ENCODE data around the gene SPN.
A peak's percentile ranks its signal among the peaks of the same experiment; 100 is the strongest.

Gene SPN

DNA sequence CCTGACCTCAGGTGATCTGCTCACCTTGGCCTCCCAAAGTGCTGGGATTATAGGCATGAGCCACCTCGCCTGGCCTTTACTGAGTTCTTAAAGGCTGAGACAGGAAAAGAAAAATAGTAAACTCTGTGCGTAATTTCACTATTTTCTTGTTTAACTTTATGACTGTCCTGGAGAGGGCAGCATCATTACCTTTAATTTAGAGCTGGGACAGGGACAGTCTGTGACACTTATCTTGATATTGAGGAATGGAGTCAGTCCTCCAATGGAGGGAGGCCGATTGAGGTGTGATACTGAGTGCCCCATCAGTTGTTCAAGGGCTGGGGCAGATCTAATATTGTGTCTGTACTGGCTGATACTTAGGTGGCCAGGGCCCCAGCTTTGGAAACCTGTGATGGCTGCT, 21.5 kb upstream of the SPN start:
- TF ChIP-seq, protein P1, sequence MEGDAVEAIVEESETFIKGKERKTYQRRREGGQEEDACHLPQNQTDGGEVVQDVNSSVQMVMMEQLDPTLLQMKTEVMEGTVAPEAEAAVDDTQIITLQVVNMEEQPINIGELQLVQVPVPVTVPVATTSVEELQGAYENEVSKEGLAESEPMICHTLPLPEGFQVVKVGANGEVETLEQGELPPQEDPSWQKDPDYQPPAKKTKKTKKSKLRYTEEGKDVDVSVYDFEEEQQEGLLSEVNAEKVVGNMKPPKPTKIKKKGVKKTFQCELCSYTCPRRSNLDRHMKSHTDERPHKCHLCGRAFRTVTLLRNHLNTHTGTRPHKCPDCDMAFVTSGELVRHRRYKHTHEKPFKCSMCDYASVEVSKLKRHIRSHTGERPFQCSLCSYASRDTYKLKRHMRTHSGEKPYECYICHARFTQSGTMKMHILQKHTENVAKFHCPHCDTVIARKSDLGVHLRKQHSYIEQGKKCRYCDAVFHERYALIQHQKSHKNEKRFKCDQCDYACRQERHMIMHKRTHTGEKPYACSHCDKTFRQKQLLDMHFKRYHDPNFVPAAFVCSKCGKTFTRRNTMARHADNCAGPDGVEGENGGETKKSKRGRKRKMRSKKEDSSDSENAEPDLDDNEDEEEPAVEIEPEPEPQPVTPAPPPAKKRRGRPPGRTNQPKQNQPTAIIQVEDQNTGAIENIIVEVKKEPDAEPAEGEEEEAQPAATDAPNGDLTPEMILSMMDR (conservative IDR thresholded peaks at IDR 0.05; ENCODE audit: low read depth, low read length) = peak; percentile 28
- no peak overlapping the region for H3K4me3 ChIP-seq (ENCODE audit: low read depth, low read length)
- DNase-seq (ENCODE audit: low read depth) = peak; percentile 9

DNA sequence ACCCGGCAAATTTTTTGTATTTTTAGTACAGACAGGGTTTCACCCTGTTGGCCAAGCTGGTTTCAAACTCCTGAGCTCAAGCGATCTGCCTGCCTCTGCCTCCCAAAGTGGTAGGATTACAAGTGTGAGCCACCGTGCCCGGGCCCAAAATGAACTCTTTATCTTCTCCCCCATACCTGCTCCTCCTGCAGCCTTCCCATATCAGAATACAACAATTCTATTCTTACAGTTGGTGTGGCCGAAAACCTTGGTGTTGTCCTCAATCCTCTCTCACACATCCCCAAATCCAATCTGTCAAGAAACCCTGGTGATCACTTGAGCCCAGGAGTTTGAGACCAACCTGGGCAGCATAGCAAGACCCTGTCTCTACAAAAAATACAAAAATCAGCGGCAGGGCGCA, 19.5 kb upstream of the SPN start:
- H3K4me3 ChIP-seq (ENCODE audit: low read depth, low read length) = no peak overlapping the region
- DNase-seq (ENCODE audit: low read depth) = no peak
- TF ChIP-seq, protein P1 (conservative IDR thresholded peaks at IDR 0.05; ENCODE audit: low read depth, low read length) = no peak

DNA sequence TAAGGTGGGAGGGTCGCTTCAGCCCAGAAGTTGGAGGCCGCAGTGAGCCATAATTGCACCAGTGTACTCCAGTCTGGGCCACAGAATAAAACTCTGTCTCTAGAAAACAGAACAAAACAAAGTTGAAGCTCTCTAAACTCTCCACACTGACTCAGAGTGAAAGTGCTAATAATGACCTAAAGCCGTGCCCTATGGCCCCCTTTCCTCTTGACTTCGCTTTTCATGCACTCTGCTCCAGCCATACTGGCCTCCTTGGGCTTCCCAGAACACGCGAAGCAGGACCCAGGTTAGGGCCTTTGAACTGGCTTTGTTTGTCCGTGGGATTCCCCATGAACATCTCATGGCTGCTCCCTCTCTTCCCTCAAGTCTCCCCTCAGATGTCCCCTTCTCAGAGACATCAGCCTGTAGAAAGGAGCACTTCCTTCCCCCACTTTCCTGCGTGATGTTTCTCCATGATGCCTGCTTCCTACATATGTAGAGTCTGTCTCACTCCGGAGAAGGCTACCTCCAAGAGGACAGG, 18.6 kb upstream of the SPN start:
- no peak overlapping the region for H3K4me3 ChIP-seq (ENCODE audit: low read depth, low read length)
- TF ChIP-seq, protein P1 (conservative IDR thresholded peaks at IDR 0.05; ENCODE audit: low read depth, low read length) = no peak
- no peak for DNase-seq (ENCODE audit: low read depth)

DNA sequence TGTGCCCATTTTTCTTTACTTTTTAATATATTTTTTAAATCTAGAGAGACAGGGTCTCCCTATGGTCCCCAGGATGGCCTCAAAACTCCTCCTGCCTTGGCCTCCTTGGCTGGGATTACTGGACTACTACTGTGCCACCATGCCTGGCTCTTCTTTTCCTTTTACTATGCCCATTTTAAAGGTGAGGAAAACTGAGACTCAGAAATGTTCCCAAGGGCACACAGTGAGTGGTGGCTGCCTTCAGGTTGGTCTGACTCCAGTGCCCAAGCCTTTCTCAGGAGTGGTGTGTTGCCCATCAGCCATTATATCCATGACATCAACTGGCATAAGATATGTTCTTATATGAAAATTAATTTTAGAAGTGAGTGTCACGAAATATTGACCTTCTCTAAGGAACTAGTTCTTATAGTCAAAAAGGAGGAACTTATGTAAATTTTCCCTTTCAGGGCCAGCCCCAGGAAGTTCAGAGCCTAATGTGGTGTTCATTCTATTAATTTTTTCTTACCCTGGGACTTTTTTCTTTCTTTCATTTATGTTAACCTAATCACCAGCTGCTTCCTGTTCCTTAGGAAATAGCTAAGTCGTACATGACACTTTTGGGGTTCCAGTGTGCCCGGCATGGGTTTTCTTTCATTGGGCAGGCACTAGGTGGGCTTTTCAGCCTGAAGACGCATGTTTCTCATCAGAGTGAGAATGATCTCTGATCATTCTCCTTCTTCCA, 17.9 kb upstream of the SPN start:
- TF ChIP-seq, protein P1 (conservative IDR thresholded peaks at IDR 0.05; ENCODE audit: low read depth, low read length) = no peak
- H3K4me3 ChIP-seq (ENCODE audit: low read depth, low read length) = no peak overlapping the region
- DNase-seq (ENCODE audit: low read depth) = no peak

DNA sequence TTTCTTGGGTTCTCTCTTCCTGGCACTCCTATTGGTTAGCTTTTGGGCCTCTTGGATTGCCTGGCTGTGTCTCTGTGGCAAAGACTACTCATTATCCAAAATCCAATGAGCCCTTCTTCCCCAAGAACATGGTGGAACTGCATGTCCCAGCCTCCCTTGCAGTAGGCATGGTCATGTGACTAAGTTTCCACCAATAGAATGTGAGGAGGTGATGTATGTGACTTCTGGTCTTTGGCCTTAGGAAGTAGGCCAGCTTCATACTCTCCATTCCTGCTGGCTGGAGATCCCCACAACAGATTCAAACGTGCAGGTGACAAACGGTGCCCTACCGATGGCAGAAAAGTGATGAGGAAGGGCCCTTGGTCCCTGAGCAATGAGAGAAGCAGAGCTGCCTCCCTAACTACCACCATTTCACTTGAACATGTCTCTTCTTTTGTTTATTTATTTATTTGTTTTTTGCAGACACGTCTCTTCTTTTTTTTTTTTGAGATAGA, 17.3 kb upstream of the SPN start:
- H3K4me3 ChIP-seq (ENCODE audit: low read depth, low read length) = no peak overlapping the region
- DNase-seq (ENCODE audit: low read depth) = peak; percentile 33
- TF ChIP-seq, protein P1 (conservative IDR thresholded peaks at IDR 0.05; ENCODE audit: low read depth, low read length) = no peak

DNA sequence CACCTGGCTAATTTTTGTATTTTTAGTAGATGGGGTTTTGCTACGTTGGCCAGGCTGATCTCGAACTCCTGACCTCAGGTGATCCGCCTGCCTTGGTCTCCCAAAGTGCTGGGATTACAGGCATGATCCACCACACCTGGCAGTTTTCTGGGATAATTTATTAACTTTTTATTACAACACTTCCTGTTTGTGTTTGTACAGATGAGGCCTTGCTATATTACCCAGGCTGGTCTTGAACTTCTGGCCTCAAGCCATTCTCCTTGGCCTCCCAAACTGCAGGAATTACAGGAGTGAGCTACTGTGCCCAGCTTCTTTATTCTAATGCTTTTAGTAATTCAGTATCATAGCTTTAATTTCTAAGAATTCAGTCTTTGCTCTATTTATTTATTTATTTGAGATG, 16.1 kb upstream of the SPN start:
- no peak for DNase-seq (ENCODE audit: low read depth)
- H3K4me3 ChIP-seq (ENCODE audit: low read depth, low read length) = no peak overlapping the region
- TF ChIP-seq, protein P1 (conservative IDR thresholded peaks at IDR 0.05; ENCODE audit: low read depth, low read length) = no peak
